Nephron (organoid): ENCODE results near the gene FBXL3.
A peak's percentile ranks its signal among the peaks of the same experiment; 100 is the strongest.

Experiments used
- H3K27ac Mint-ChIP-seq, 3 experiments: 2 replicates each; pipeline ENCODE4 v1.8.0; 2020; ENCODE audit warnings: mixed read lengths in 3 of 3, mild to moderate bottlenecking in 2 of 3, moderate library complexity in 1 of 3
- H3K27me3 Mint-ChIP-seq: 2 replicates; pipeline ENCODE4 v1.8.0; 2021; ENCODE audit warnings: low read depth, mild to moderate bottlenecking, moderate library complexity, mixed read lengths
- H3K36me3 Mint-ChIP-seq: 2 replicates; pipeline ENCODE4 v1.8.0; 2020; ENCODE audit warnings: low read depth, mixed read lengths
- H3K4me1 Mint-ChIP-seq: 2 replicates; pipeline ENCODE4 v1.8.0; 2020; ENCODE audit warnings: mixed read lengths
- H3K4me3 Mint-ChIP-seq, 3 experiments: 2 replicates each; pipeline ENCODE4 v1.8.0; 2020; ENCODE audit warnings: mild to moderate bottlenecking in 3 of 3, mixed read lengths in 3 of 3, moderate library complexity in 2 of 3
- H3K9me3 Mint-ChIP-seq: 2 replicates; pipeline ENCODE4 v1.8.0; 2020; ENCODE audit warnings: mixed read lengths
- TF ChIP-seq, protein P1 (sequence below), 3 experiments: fragments of 200-600 bp; sonication (generic); IDR thresholded peaks; one replicate each; pipeline ENCODE4 v1.5.0; 2021; ENCODE audit warnings: antibody characterized with exemption in 3 of 3; ENCODE audit not compliant: unreplicated experiment in 3 of 3

FBXL3 gene

DNA sequence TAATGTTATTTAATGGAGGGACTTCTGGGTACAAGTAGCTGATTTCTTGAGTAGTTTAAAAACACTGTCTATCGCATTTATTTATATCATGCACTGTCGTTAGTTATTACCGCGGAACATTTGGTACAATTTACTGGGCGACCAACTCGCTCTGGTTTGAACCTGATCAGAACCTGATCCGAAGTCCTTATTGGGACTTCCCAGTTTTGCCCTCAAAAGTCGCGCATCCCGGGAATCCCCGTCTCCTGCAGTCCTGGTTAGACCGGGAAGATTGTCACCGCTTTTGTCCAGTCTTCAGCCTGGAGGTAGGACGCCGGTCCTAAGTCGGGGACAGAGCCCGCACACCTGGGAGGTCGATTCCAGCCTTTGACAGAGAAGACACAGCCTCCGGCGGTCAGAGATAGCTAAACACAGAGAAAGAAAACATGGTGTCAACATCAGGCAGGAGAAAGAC is 34.4 kb downstream of the FBXL3 start:
- H3K36me3 Mint-ChIP-seq = peaks cover 17% of the 10 kb centered on the region
- peak overlapping the region; percentile 66 to 83 (median 79) for H3K27ac Mint-ChIP-seq
- TF ChIP-seq, protein P1, sequence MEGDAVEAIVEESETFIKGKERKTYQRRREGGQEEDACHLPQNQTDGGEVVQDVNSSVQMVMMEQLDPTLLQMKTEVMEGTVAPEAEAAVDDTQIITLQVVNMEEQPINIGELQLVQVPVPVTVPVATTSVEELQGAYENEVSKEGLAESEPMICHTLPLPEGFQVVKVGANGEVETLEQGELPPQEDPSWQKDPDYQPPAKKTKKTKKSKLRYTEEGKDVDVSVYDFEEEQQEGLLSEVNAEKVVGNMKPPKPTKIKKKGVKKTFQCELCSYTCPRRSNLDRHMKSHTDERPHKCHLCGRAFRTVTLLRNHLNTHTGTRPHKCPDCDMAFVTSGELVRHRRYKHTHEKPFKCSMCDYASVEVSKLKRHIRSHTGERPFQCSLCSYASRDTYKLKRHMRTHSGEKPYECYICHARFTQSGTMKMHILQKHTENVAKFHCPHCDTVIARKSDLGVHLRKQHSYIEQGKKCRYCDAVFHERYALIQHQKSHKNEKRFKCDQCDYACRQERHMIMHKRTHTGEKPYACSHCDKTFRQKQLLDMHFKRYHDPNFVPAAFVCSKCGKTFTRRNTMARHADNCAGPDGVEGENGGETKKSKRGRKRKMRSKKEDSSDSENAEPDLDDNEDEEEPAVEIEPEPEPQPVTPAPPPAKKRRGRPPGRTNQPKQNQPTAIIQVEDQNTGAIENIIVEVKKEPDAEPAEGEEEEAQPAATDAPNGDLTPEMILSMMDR (IDR thresholded peaks at IDR 0.05; ENCODE audit: unreplicated experiment in 3 of 3) = no peak
- no peaks in the 10 kb centered on the region for H3K27me3 Mint-ChIP-seq
- H3K4me1 Mint-ChIP-seq = peaks cover 21% of the 10 kb centered on the region
- no peaks in the 10 kb centered on the region for H3K9me3 Mint-ChIP-seq
- peak overlapping the region; percentile 97 to 99 (median 99) for H3K4me3 Mint-ChIP-seq

DNA sequence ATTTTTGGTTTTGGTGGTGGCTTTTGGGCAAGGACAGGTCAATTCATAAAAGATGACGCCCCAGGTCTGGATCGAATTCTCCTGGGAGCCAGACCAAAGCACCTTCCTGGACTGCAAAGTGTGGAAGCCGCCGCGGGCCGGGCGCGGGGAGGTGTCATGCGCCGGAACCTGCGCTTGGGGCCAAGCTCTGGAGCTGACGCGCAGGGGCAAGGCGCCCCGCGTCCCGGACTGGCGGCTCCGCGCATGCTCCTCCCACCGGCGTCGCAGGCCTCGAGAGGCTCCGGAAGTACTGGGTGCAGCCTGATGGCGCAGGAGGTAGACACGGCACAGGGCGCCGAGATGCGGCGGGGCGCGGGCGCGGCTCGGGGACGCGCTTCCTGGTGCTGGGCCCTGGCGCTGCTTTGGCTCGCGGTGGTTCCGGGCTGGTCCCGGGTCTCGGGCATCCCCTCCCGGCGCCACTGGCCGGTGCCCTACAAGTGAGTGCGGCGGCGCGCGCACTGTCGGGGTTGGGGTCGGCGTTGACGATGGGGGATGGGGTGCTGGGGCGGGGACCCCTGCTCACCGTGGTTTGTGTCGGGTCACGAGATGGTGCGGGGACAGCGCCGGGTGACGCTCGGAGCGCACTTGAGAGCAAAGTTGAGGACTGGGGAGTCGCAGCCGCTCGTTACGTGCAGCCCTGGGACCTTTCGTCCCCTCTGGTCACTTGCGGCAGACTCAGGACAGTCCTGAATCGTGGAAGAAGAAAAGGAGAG is 35.0 kb downstream of the FBXL3 start, which contains the start of gene CLN5:
Gene CLN5 (plus strand): TSS at position 286 of the 752 bp plus-strand sequence. CDS start 18 bp downstream, at position 304.
- Mint-ChIP-seq H3K27me3 (no peaks in the 10 kb centered on the region), H3K27ac (peak within 1 kb of the TSS; percentile 80 to 86 (median 85)), H3K36me3 (peaks cover 11% of the 10 kb centered on the region), H3K4me3 (peak within 1 kb of the TSS; percentile 97 to 99 (median 99)), H3K4me1 (peaks cover 21% of the 10 kb centered on the region), H3K9me3 (no peaks in the 10 kb centered on the region)
- TF ChIP-seq, protein P1 (IDR thresholded peaks at IDR 0.05; ENCODE audit: unreplicated experiment in 3 of 3) = no peak

DNA sequence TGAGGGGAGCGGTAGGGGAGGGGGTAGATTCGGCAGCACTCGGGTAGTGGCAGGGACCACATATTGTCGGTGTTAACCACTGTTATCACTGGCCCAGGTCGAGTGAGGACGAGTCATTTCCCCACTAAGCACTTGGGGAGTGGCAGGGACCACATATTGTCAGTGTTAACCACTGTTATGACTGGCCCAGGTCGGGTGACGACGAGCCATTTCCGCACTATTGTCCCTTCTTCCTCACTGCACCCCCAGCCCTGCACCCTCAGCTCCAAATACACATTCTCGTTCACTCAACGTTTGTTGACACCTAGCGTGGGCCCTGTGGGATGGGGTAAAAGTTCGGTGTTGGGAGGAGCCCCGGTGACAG is 35.5 kb downstream of the FBXL3 start:
- TF ChIP-seq, protein P1 (IDR thresholded peaks at IDR 0.05; ENCODE audit: unreplicated experiment in 3 of 3) = no peak
- no peaks in the 10 kb centered on the region for H3K27me3 Mint-ChIP-seq
- peak overlapping the region; percentile 97 to 99 (median 99) for H3K4me3 Mint-ChIP-seq
- no peaks in the 10 kb centered on the region for H3K9me3 Mint-ChIP-seq
- peak overlapping the region; percentile 80 to 86 (median 85) for H3K27ac Mint-ChIP-seq
- peaks cover 21% of the 10 kb centered on the region for H3K4me1 Mint-ChIP-seq
- peaks cover 6% of the 10 kb centered on the region for H3K36me3 Mint-ChIP-seq

DNA sequence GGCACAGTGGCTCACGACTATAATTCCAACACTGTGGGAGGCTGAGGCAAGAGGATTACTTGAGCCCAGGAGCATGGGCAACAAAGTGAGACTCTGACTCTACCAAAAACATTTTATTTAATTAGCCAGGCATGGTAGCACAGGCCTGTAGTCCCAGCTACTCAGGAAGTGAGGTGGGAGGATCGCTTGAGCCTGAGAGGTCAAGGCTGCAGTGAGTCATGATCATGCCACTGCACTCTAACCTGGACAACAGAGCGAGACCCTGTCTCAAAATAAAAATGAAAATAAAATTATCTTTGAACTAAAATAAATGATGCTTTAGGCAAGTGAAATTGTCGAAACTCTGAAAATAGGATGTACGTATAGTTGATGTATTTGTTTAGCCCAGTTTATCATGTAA is 43.3 kb downstream of the FBXL3 start:
- no peaks in the 10 kb centered on the region for H3K9me3 Mint-ChIP-seq
- H3K4me3 Mint-ChIP-seq = no peak overlapping the region
- TF ChIP-seq, protein P1 (IDR thresholded peaks at IDR 0.05; ENCODE audit: unreplicated experiment in 3 of 3) = no peak
- peaks cover 33% of the 10 kb centered on the region for H3K27me3 Mint-ChIP-seq
- no peaks in the 10 kb centered on the region for H3K36me3 Mint-ChIP-seq
- H3K27ac Mint-ChIP-seq = no peak overlapping the region
- no peaks in the 10 kb centered on the region for H3K4me1 Mint-ChIP-seq

DNA sequence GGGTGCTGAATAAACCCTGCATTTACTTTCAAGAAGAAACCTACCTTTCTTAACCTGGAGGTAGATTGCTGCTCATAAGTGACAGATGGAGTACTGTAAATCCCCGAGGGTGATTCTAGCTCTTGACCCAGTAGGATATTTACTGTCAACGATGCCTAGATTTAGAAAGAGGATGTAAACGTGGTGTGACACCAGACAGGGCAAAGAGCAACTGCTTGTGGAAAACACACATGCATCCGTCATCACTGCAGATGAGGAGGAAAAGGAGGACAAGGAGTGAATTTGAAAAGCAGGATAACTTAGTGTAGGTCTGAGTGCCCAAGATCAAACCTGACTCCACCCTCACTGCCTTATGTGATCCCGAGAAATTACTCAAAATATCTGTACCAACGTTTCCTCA is 44.9 kb downstream of the FBXL3 start:
- Mint-ChIP-seq H3K27me3 (peaks cover 37% of the 10 kb centered on the region), H3K4me1 (no peaks in the 10 kb centered on the region), H3K36me3 (no peaks in the 10 kb centered on the region), H3K27ac (no peak overlapping the region), H3K4me3 (no peak overlapping the region), H3K9me3 (no peaks in the 10 kb centered on the region)
- TF ChIP-seq, protein P1 (IDR thresholded peaks at IDR 0.05; ENCODE audit: unreplicated experiment in 3 of 3) = no peak
